Liver (tissue), 9 donors: Measurements from ENCODE around the gene TMSB4X. TPM values are rescaled to one million over a fixed set of nuclear protein-coding genes. Genes with fewer than 3 reads are reported as not detected.

Source experiments
- DNase-seq: peaks from one replicate; pipeline ENCODE4 v3.0.0-alpha.2; 2017; ENCODE audit warnings: low spot score
- H3K27ac ChIP-seq, 2 donors: one replicate each; pipeline ENCODE4 v1.7.0; 2013; ENCODE audit warnings: inconsistent platforms in 2 of 2, low read length in 2 of 2, control low read depth in 1 of 2, low read depth in 1 of 2, mild to moderate bottlenecking in 1 of 2
- H3K27me3 ChIP-seq, 4 donors: one replicate each; pipeline versions ENCODE4 v1.6.1 to v1.7.0; 2013; ENCODE audit warnings: low read length in 3 of 4, inconsistent platforms in 1 of 4, mild to moderate bottlenecking in 1 of 4, moderate library complexity in 1 of 4; ENCODE audit not compliant: control insufficient read depth in 4 of 4, insufficient read depth in 4 of 4
- H3K36me3 ChIP-seq, 4 donors: one replicate each; pipeline versions ENCODE4 v1.6.1 to v1.7.0; 2013; ENCODE audit warnings: low read length in 3 of 4, mild to moderate bottlenecking in 3 of 4, low read depth in 1 of 4, moderate library complexity in 1 of 4; ENCODE audit not compliant: control insufficient read depth in 4 of 4, insufficient read depth in 3 of 4
- H3K4me1 ChIP-seq, 4 donors: one replicate each; pipeline versions ENCODE4 v1.6.1 to v1.7.0; 2013; ENCODE audit warnings: low read length in 3 of 4, mild to moderate bottlenecking in 3 of 4, moderate library complexity in 1 of 4; ENCODE audit not compliant: control insufficient read depth in 4 of 4, insufficient read depth in 4 of 4
- H3K4me3 ChIP-seq, 3 donors: one replicate each; pipeline versions ENCODE4 v1.6.1 to v1.7.0; 2013; ENCODE audit warnings: low read length in 3 of 3, control low read depth in 1 of 3, low read depth in 1 of 3, mild to moderate bottlenecking in 1 of 3
- H3K9ac ChIP-seq, 2 donors: one replicate each; pipeline ENCODE4 v1.7.0; 2013; ENCODE audit warnings: low read length in 2 of 2, mild to moderate bottlenecking in 2 of 2, moderate library complexity in 2 of 2, control low read depth in 1 of 2, low read depth in 1 of 2
- H3K9me3 ChIP-seq, 4 donors: one replicate each; pipeline versions ENCODE4 v1.6.1 to v1.7.0; 2013; ENCODE audit warnings: low read length in 3 of 4; ENCODE audit not compliant: control insufficient read depth in 4 of 4
- EGR1 ChIP-seq, 2 donors: IDR thresholded peaks; 2 replicates each; pipeline ENCODE4 v1.6.1; 2016 to 2018; ENCODE audit warnings: antibody characterized with exemption in 2 of 2, low read depth in 2 of 2
- FOXA1 ChIP-seq: IDR thresholded peaks from 2 replicates; pipeline ENCODE4 v1.6.1; 2016; ENCODE audit warnings: antibody characterized with exemption
- FOXA2 ChIP-seq: IDR thresholded peaks from 2 replicates; pipeline ENCODE4 v1.6.1; 2016; ENCODE audit warnings: antibody characterized with exemption
- GABPA ChIP-seq, 2 donors: IDR thresholded peaks in 1 of 2; conservative IDR thresholded peaks in 1 of 2; 2 replicates each; pipeline ENCODE4 v1.6.1; 2016; ENCODE audit warnings: antibody characterized with exemption in 2 of 2, mild to moderate bottlenecking in 1 of 2, moderate library complexity in 1 of 2
- HNF4A ChIP-seq, 2 donors: conservative IDR thresholded peaks; 2 replicates each; pipeline ENCODE4 v1.6.1; 2016; ENCODE audit warnings: antibody characterized with exemption in 2 of 2, mild to moderate bottlenecking in 2 of 2
- HNF4G ChIP-seq: IDR thresholded peaks from 2 replicates; pipeline ENCODE4 v1.6.1; 2016; ENCODE audit warnings: antibody characterized with exemption
- JUND ChIP-seq, 2 donors: IDR thresholded peaks; 2 replicates each; pipeline ENCODE4 v1.6.1; 2016; ENCODE audit warnings: antibody characterized with exemption in 2 of 2
- RAD21 ChIP-seq, 2 donors: IDR thresholded peaks; 2 replicates each; pipeline ENCODE4 v1.6.1; 2016; ENCODE audit warnings: antibody characterized with exemption in 2 of 2, mild to moderate bottlenecking in 2 of 2
- RXRA ChIP-seq, 2 donors: IDR thresholded peaks; 2 replicates each; pipeline ENCODE4 v1.6.1; 2017 to 2018; ENCODE audit warnings: antibody characterized with exemption in 2 of 2, mild to moderate bottlenecking in 1 of 2
- SP1 ChIP-seq: IDR thresholded peaks from 2 replicates; pipeline ENCODE4 v1.6.1; 2018; ENCODE audit warnings: antibody characterized with exemption, mild to moderate bottlenecking
- TAF1 ChIP-seq: conservative IDR thresholded peaks from 2 replicates; pipeline ENCODE4 v1.6.1; 2016; ENCODE audit warnings: antibody characterized with exemption, mild to moderate bottlenecking
- YY1 ChIP-seq: IDR thresholded peaks from 2 replicates; pipeline ENCODE4 v1.6.1; 2016; ENCODE audit warnings: antibody characterized with exemption, mild to moderate bottlenecking
- WGBS: extraction: QIAGEN DNeasy Blood & Tissue Kit; methylation state at CpG from one replicate; pipeline ENCODE4 v1.1.7; 2013; 5-methylcytosine and 5-hydroxymethylcytosine counted together
- polyA plus RNA-seq, 2 donors: library from polyadenylated mRNA; stranded (reverse) in 1 of 2; unstranded in 1 of 2; fragments of 200-250 nt in 1 of 2; fragments of >200 nt in 1 of 2; fragmentation: Nextera tagmentation in 1 of 2; extraction: Ambion mirVana in 1 of 2; gene quantifications; one replicate each; pipeline versions ENCODE4 v1.2.1 to v1.2.3, GENCODE V29; 2013 to 2015
- total RNA-seq, 2 donors: library from RNA; depleted of rRNA; stranded (reverse); fragments of >200 nt; gene quantifications; one replicate each; pipeline ENCODE4 v1.2.3, GENCODE V29; 2014
- TF ChIP-seq, protein P1 (sequence below): IDR thresholded peaks from 2 replicates; pipeline ENCODE4 v1.6.1; 2016; ENCODE audit warnings: antibody characterized with exemption, mild to moderate bottlenecking
- TF ChIP-seq, protein P2 (sequence below): IDR thresholded peaks from 2 replicates; pipeline ENCODE4 v1.6.1; 2016; ENCODE audit warnings: antibody characterized with exemption
- TF ChIP-seq, protein P3 (sequence below): fragments of 150-350 bp; IDR thresholded peaks from 2 replicates; pipeline ENCODE4 v1.5.1; 2017; ENCODE audit warnings: improper control_type of control experiment, low read depth, low read length; ENCODE audit not compliant: missing input control
- TF ChIP-seq, protein P4 (sequence below): IDR thresholded peaks from 2 replicates; pipeline ENCODE4 v1.6.1; 2016; ENCODE audit warnings: antibody characterized with exemption
- TF ChIP-seq, protein P5 (sequence below): IDR thresholded peaks from 2 replicates; pipeline ENCODE4 v1.6.1; 2016; ENCODE audit warnings: antibody characterized with exemption
- donor health status: healthy.
- donor health status: healthy.
- donor health status: healthy.
- donor health status: healthy.
- donor health status: healthy.

TMSB4X gene
- total and polyA plus RNA-seq, 4 donors = 658 to 1,704 (median 816) TPM

DNA sequence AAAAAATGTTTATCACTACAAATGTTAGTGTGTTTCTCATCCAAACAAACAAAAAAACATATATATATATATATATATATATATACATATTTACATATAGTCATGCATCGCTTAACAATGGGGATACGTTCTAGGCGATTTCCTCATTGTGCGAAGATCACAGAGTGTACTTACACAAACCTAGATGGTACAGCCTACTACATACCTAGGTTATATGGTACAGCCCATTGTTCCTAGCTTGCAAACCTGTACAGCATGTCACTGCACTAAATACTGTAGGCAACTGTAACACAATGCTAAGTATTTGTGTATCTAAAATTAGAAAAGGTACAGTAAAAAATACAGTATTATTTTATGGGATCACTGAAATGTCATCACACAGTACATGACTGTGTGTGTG lies 16.4 kb upstream of the TMSB4X start:
- H3K36me3 ChIP-seq = no peaks in the 10 kb centered on the region
- no peak overlapping the region for H3K27ac ChIP-seq
- no peak for DNase-seq
- no peaks in the 10 kb centered on the region for H3K9me3 ChIP-seq
- H3K4me3 ChIP-seq = no peak overlapping the region
- WGBS = 98% methylated on average over 4 of the region's 4 CpGs
- TF ChIP-seq, protein P1, sequence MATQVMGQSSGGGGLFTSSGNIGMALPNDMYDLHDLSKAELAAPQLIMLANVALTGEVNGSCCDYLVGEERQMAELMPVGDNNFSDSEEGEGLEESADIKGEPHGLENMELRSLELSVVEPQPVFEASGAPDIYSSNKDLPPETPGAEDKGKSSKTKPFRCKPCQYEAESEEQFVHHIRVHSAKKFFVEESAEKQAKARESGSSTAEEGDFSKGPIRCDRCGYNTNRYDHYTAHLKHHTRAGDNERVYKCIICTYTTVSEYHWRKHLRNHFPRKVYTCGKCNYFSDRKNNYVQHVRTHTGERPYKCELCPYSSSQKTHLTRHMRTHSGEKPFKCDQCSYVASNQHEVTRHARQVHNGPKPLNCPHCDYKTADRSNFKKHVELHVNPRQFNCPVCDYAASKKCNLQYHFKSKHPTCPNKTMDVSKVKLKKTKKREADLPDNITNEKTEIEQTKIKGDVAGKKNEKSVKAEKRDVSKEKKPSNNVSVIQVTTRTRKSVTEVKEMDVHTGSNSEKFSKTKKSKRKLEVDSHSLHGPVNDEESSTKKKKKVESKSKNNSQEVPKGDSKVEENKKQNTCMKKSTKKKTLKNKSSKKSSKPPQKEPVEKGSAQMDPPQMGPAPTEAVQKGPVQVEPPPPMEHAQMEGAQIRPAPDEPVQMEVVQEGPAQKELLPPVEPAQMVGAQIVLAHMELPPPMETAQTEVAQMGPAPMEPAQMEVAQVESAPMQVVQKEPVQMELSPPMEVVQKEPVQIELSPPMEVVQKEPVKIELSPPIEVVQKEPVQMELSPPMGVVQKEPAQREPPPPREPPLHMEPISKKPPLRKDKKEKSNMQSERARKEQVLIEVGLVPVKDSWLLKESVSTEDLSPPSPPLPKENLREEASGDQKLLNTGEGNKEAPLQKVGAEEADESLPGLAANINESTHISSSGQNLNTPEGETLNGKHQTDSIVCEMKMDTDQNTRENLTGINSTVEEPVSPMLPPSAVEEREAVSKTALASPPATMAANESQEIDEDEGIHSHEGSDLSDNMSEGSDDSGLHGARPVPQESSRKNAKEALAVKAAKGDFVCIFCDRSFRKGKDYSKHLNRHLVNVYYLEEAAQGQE = no peak
- TF ChIP-seq, protein P2, sequence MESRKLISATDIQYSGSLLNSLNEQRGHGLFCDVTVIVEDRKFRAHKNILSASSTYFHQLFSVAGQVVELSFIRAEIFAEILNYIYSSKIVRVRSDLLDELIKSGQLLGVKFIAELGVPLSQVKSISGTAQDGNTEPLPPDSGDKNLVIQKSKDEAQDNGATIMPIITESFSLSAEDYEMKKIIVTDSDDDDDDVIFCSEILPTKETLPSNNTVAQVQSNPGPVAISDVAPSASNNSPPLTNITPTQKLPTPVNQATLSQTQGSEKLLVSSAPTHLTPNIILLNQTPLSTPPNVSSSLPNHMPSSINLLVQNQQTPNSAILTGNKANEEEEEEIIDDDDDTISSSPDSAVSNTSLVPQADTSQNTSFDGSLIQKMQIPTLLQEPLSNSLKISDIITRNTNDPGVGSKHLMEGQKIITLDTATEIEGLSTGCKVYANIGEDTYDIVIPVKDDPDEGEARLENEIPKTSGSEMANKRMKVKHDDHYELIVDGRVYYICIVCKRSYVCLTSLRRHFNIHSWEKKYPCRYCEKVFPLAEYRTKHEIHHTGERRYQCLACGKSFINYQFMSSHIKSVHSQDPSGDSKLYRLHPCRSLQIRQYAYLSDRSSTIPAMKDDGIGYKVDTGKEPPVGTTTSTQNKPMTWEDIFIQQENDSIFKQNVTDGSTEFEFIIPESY = no peak
- TF ChIP-seq FOXA1 = no peak
- TF ChIP-seq JUND (IDR thresholded peaks at IDR 0.05) = no peak
- no peak for TF ChIP-seq YY1
- no peak for TF ChIP-seq EGR1 (IDR thresholded peaks at IDR 0.05; ENCODE audit: low read depth in 2 of 2)
- TF ChIP-seq, protein P3, sequence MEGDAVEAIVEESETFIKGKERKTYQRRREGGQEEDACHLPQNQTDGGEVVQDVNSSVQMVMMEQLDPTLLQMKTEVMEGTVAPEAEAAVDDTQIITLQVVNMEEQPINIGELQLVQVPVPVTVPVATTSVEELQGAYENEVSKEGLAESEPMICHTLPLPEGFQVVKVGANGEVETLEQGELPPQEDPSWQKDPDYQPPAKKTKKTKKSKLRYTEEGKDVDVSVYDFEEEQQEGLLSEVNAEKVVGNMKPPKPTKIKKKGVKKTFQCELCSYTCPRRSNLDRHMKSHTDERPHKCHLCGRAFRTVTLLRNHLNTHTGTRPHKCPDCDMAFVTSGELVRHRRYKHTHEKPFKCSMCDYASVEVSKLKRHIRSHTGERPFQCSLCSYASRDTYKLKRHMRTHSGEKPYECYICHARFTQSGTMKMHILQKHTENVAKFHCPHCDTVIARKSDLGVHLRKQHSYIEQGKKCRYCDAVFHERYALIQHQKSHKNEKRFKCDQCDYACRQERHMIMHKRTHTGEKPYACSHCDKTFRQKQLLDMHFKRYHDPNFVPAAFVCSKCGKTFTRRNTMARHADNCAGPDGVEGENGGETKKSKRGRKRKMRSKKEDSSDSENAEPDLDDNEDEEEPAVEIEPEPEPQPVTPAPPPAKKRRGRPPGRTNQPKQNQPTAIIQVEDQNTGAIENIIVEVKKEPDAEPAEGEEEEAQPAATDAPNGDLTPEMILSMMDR = no peak
- TF ChIP-seq, protein P4, sequence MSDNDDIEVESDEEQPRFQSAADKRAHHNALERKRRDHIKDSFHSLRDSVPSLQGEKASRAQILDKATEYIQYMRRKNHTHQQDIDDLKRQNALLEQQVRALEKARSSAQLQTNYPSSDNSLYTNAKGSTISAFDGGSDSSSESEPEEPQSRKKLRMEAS = no peak
- TF ChIP-seq GABPA (IDR thresholded peaks at IDR 0.05 in 1 of 2, conservative IDR thresholded peaks at IDR 0.05 in 1 of 2) = no peak
- TF ChIP-seq SP1 = no peak
- TF ChIP-seq RXRA (IDR thresholded peaks at IDR 0.05) = no peak
- TF ChIP-seq, protein P5, sequence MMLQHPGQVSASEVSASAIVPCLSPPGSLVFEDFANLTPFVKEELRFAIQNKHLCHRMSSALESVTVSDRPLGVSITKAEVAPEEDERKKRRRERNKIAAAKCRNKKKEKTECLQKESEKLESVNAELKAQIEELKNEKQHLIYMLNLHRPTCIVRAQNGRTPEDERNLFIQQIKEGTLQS = no peak
- no peak for TF ChIP-seq FOXA2
- TF ChIP-seq HNF4A (conservative IDR thresholded peaks at IDR 0.05) = no peak
- TF ChIP-seq HNF4G = no peak
- TF ChIP-seq TAF1 = no peak
- TF ChIP-seq RAD21 (IDR thresholded peaks at IDR 0.05) = no peak
- peaks cover 3 to 8% (median 4%) of the 10 kb centered on the region in 4 donors for H3K4me1 ChIP-seq
- H3K27me3 ChIP-seq = no peaks in the 10 kb centered on the region
- no peak overlapping the region for H3K9ac ChIP-seq
